NCI-H526 (cell line): ENCODE results near the gene DIS3L2.
"Not testable (repeated sequence)": the region's sequence is repeated elsewhere in the genome, so short reads cannot be mapped to it uniquely, and the experiment has no call there.

Experiments
- DNase-seq, 2 experiments: peaks; one replicate each; lab custom pipeline; 2025; lab: John Stamatoyannopoulos, UW

DIS3L2 gene

DNA sequence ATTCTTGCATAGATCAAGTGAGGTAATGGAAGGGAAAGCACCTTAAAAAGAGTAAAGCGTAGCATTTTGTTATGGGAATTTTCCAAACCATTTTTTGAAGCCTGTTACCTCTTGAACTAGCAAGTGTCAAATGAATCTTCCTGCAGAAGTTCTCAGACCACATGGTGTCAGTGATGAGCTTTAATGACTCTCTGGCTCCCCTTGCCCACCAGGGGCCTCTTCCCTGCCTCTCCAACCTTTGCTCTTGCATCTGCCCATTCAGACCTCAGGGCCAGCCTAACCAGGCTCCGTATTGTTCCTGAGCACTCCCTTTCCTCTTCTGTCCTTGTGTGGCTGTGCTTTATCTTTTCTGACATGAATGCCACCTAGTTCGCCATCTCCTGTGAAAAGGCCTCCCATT is 155.9 kb downstream of the DIS3L2 start:
- DNase-seq = no peak

DNA sequence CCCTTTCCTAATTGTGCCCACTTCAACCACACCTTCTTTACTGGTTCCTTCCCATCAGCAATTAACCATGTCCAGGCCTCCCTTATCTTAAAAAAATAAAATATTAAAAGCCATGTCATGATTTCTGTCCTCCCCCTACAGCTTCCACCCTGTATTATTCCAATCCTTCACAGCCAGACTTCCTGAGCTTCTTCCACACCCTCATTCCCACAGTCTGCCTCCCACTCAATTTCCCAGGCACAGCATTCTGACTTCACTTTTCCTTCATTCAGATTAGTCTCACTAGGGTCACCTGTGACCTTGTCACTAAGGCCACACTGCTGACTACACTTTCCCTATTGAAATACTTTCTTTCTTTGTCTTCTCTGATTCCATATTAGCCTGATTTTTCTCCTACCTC is 159.4 kb downstream of the DIS3L2 start:
- no peak for DNase-seq

DNA sequence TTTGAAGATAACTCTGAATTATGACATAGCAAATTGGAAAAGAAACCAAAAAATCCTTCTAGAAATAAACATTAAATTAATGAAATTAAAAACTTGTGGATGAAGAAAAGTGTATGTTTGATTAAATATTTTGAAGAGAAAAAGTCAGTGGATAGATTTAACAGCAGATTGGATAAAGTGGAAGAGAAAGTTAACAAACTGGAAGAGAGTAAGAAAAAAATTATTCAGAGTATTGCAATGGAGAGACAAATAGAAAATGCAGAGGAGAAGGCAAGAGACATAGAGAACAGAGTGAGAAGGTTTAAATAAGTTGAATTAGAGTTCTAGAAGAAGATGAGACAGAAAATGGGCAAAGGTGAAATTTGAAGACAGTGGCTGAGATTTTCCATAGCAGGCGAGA is 162.8 kb downstream of the DIS3L2 start:
- no peak for DNase-seq

DNA sequence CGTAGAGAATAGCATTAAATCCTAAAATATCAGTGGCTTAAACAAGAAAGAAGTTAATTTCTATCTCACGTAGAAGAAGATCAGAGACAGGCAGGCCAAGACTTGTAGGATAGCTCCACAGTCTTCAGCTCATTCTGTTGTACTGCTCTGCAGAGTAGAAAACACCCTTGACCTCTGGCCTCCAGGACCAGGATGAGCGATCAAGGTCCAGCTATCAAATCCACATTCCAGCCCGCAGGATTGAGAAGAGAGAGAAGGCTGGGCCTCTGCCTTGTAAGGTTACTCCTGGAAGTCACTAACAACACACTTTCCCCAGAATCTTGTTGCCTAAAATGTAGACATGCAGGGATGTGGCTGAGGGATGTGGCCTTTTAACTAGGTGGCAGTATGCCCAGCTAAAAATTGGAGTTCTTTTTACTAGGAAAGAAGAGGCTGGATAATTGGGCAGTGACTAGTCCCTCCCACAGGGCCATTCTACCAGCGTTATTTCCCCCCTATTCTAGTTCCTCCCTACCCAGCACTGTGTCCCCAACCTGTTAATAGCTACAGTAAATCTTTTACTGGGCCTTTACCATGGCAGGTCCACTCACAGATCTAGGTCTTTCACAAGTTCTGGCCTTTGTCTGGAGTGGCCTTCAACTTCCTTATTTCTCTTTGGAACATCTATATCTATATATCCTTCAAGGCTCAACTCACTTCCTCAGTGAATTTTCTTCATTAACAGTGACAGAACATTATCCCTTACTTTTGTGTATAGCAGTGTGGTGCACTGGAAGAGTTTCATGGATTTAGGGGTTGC is 165.0 kb downstream of the DIS3L2 start:
- no peak for DNase-seq

DNA sequence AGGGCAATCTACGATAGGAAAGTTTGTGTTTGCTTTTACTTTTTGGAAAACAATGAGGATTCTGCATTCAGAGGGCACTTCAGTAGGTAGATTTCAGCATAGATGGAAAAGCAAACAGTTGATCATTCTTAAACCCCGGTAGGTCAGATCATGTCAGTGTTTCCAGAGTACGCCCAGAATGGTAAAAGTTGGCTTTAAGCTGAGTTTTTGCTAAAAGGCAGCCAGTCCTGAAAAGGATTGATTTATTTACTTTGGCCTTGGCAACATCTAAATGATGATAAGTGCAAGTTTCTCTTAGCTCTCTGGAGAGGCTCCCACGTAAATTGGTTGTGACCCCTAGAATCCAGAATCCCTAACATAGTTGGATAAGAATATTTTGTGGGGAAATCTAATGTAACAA is 168.0 kb downstream of the DIS3L2 start:
- no peak for DNase-seq

DNA sequence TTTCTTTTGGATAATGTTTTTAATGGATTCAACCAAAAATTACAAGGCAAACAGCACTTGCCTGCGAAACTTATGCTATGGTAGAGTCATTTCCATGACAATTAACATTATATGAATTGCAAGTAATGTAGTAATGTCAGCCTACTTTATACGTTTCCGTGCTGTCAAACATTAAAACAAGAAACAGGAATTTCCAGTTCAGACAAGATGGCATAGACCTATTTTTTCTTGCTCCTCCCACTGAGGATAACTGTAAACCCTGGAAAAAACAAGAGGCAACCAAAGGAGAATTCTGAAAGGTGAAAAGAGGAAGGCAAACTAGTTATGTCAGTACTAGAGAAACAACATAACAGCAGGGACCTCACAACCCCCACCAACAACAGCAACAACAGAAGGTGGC is 170.7 kb downstream of the DIS3L2 start:
- no peak for DNase-seq

DNA sequence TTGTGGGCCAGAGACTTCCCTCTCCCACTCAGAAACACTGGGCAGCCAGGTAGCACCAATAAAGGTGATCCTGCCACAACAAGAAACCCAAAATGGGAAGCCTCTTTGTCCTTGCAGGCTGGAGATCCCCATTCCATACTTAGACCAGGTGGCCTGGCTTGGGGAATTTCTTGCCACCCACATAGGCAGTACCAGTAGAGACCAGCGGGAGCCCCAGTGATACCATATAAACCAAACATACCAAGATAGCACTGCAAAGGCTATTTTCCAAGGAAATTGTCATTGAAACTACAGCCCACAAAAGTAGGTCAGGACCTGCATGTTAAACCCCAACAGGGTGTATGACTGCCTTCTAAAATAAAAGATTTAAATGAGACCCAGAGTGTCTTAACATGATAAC is 171.6 kb downstream of the DIS3L2 start:
- no peak for DNase-seq

DNA sequence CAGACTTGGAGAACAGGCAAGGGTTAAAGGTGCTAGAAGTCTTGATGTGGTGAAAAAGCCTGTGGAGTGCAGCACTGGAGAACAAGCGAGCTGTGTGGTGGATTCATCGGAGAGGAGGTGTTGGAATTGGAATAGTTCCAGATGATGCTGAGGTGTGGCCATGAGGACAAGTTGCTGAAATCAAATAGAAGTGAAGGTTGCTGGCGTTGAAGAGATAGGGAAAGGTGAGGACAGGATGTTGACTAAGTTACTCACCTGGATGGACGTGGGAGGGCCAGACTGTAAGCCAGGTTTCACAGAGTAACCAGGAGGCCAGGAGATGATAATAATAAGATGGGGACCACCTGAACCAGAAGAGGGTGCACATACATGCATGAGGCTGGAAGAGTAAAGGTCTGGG is 173.4 kb downstream of the DIS3L2 start:
- DNase-seq = no peak

DNA sequence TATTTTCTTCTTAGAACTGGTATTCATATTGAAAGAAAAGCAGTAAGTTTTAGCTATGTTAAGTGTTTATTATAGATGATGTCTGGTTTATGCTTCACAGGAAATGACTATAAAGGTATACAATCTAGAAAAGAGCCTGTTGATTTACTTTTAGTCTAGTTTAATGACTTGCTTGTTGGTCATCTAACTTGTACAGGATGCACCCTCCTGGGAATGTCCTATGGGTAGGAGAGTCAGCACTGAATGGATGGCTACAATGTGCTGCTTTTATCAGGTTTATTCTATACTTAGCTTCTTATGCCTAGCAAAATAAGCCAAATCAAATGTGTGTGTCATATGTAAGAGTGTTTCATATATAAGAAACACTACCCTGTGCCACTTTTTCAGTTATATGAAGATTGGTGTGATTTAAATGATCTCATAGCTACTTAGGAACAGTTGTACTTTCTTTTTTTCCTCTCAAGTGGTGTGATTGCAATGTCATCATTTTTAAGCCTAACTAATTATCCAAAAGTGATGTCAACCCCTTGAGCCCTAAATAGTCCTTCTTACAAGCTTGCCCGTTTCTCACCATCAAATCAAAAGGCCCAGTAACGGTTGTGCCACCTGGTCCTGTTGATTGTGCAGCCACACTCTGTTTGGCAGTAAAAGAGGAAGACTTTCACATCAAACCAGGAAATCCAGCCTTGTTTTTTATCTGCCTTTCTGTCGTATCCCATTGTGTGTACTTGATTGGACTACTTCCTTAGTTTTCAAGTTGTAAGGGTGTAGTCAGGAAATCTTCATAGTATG is 176.0 kb downstream of the DIS3L2 start:
- DNase-seq = no peak

DNA sequence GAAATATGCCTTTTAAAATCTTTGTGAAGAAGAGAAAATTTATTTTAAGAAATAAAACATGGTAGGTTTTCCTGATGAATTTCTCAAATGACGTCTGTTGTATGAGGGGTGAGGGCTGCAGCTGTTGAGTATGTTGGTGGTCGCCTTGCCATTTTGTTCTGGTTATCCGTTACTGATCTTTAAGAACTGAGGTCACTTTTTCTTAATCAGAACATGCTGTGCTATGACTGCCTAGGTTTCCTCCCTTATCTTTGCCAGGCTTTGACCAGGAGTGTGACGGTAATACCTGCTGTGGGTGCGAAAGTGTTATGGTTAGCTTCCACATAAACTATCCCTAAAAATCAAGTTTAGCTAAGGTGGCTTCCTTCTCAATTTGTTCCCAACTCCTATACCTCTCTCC is 176.9 kb downstream of the DIS3L2 start:
- no peak for DNase-seq

DNA sequence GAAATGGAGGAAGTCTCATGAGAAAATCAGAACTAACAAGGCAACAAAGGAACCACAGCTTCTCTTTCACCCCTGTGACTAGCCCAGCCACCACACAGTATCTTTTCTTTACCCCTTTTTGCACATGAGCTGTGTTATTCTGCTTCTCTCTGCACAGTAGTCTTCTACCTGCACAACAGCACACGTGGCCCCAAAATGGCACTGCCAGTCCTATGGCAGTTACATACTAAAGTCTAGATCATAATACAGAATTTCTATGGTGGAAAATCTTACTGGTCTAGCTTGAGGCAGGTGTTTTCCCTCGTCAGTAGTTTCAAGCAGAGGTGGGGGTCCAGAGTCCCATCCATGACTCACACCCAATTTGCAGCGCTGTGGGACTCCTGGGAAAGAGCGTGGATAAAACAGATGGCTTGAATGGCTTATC is 177.7 kb downstream of the DIS3L2 start:
- DNase-seq = no peak

DNA sequence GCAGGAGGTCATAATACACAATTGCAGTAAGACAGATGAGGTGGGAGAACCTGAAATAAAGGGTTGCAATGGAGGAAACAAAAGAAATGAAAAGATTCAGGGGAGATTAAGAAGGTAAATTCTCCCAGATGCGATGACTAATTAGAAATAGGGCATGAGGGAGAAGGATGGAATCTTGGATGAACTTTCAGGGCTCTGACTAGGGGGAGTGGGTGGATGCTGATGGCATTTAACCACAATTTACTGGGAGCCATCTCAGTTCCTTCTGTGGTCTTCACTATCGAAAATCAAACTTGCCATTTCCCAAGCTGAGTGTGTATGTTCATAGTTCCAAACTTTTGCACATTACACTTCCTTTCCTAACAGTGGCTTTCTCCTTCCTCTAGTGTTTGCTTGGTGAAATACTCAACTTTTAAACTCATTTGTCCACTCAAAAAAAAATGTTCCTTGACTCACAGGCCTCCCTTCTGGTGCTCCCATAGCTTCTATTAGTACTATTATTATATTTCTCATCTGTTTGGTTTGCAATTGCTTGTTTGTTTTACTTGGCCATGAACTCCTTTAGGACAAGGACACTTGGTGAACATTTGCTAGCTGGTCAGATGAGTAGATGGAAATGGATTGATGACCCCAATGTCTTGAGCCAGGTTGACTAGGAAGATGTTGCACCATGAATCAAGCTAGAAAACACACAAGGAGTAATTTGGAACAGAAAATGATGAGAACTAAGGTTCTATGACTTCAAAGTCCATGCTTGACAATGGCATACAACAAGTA is 178.5 kb downstream of the DIS3L2 start:
- DNase-seq = no peak

DNA sequence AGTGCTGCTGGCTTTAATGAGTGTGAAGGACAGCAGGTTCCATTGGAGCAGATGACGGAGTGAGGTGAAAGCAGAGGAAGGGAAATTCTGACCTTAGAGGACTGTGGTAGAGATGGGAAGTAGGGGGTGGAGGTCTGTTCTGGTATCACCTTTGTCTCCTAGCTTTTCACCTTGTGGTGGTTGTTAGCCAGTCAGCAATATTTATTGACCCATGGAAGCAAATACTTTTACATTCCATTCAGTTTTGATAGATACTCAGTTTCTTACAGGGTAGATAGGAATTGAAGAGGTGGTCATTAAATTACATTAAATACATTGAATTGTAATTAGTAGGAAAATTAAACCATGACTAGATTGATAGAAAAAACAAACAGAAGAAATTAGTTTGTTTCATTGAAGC is 180.1 kb downstream of the DIS3L2 start:
- no peak for DNase-seq

DNA sequence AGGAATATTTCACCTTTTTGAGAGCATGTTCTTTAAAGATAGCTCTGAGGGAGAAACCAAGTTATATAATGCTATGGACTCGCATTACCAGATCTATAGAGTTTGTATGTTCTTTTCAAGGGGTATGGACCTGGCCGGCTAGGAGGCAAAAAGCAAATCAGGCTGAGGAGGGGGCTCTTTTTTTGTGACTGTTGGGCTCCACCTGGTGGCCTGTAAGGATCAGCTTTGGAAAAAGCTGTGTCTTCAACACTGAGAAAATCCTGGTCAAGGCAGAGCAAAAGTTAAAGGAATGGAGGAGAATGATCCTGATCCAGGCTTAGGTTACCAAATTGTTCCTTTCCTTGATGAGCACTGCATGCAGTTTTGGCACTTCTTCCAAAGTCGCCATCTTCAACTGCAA is 180.5 kb downstream of the DIS3L2 start:
- DNase-seq = peak in 1 of 2 experiments; percentile 59

DNA sequence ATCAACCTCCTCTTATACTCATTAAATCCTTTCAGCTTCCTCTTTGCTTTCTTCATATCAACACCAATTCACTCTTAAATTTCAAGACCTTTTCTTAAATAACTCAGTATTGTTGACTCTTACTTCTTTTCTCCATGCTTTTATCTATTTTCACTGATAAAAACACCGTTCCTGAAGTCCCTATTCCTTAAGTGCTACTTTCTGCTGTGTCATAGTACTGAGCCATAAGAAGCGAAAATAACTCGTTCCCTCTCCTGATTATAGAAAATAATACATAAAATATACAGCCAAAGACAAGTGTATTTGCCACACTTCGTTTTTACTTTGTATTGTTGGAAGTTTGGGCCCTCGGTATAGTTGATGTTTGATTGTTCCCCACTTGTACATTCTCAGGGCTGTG is 181.0 kb downstream of the DIS3L2 start:
- DNase-seq = no peak

DNA sequence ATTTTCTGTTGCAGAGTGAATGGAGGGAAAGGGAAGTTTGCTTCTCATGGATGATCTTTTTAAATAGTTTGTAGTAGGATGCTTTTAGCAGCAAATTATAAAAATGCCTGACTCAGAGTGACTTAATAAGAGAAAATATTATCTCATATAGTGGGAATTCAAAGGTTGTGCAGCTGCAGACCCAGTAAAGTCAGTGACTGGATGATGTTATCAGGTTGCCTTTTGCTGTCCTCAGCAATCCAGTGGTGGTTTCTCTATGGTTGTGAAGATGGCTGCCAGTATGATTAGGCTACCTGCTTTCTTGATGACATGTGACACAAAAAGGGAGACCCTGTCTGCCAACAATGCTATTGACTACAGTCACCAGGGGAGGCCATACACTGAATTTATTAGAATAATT is 184.8 kb downstream of the DIS3L2 start:
- no peak for DNase-seq

DNA sequence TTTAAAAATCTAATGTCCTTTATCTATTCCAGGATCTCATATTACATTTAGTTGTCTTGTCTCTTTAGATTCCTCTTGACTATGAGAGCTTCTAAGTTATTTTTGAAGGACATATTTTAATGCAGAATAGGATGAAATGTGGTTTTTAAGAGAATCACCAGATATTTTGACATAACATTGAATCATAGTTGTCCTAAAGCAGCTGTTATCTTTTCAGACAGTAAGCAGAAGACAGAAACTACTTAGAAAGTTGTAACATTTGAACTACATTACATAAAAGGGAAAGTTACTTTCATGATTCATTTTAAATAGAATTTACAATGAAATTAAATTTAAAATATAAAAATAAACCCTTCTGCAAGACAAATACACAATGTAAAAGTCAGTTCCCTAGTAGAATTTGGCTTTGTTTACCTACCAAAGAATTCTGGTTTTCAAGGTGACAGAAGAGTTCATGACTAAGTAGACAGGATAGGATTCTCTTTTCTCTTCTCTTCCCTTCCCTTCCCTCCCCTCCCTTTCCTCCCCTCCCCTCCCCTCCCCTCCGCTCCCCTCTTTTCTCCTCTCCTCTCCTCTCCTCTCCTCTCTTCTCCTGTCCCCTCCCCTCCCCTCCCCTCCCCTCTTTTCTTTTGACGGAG is 186.0 kb downstream of the DIS3L2 start:
- no peak for DNase-seq

DNA sequence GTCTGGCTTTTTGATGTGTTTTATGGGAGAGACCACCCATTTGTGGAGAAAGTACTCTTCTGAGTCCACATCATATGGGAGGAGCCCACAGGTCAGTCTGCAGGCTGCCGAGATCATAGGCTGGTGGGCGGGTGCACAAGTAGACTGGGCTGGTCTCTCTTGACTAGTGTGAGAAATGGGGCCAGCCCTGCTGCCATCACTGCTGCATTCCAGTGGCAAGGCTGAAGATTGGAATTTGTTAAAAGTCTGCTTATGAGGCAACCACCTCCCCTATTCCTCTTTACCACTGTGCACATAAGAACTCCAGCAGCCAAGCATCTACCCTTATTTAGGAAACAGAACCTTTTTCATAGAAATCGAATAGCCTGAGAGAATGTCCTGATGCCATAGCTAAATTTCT is 200.7 kb downstream of the DIS3L2 start:
- no peak for DNase-seq

DNA sequence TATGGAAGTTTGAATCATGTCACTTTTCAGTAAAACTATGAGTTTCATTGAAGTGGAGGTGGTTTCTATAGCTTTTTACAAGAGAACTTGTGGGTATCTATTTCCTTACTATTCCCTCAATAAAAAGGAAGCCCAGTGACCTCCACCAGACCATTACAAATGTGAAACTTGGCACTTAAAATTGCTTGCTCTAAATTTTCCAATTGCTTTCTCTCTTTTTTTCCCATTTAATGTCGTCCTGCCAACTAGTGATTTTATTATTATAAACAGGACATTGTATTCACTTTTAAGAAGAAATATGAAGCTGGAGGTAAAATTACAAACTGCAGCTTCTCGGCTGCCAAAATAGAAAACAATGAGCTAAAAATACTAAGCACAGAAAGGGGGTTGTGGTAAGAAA is 208.9 kb downstream of the DIS3L2 start:
- DNase-seq = no peak

DNA sequence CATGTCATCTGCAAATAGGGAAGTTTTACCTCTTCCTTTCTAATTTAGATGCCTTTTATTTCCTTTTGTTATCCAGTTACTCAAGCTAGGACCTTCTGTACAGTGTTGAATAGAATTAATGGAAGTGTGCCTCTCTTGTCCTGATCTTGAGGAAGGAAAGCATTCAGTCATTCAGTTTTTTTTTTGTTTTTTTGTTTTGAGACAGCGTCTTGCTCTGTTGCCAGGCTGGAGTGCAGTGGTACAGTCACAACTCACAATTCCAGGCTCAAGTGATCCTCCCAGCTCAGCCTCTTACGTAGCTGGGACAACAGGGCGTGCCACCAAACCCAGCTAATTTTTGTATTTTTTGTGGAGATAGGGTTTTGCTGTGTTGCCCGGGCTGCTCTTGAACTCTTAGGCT is 213.1 kb downstream of the DIS3L2 start:
- no peak for DNase-seq

DNA sequence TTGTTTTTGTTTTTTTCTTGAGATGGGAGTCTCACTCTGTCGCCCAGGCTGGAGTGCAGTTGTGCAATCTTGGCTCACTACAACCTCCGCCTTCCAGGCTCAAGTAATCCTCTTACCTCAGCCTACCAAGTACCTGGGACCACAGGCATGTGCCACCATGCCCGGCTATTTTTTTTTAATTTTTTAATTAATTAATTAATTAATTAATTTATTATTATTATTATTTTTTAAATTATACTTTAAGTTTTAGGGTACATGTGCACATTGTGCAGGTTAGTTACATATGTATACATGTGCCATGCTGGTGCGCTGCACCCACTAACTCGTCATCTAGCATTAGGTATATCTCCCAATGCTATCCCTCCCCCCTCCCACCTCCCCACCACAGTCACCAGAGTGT is 215.1 kb downstream of the DIS3L2 start:
- not testable (repeated sequence) for DNase-seq

DNA sequence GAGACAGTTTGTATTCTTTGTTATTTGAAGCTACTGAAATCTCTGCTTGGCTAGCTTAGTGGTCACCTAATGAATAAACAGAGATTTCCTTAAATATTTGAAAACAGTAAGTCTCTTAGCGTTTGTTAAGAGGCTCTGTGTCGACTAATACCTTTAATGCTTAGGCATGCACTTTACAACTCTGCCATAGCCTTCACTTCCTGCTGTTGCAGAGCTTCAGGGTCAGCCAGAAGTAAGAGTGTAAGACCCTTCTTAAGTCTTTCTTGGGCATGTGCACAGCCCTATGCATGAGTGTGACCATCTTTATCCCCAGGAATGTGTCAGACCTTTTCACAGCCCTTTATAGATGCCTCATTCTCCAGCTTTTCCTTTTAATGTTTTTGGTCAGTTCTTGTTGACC is 221.8 kb downstream of the DIS3L2 start:
- no peak for DNase-seq
